K562 (cell line): ENCODE results near the gene OR52M1.

Source experiments
- ADNP ChIP-seq: fragments of 200-800 bp; sonication (Bioruptor generic); IDR thresholded peaks from 2 replicates; pipeline ENCODE4 v1.6.1; 2016; ENCODE audit warnings: missing genetic modification characterization, missing compliant biosample characterization
- EZH2 ChIP-seq: IDR thresholded peaks from 2 replicates; pipeline ENCODE4 v1.6.1; 2012; ENCODE audit warnings: low read depth, mild to moderate bottlenecking, inconsistent platforms, low read length, borderline replicate concordance
- MECOM ChIP-seq: fragments of 250-450 bp; sonication (Bioruptor Pico); IDR thresholded peaks from 2 replicates; pipeline ENCODE4 v1.8.0; 2022; ENCODE audit warnings: inconsistent platforms
- NFE2 ChIP-seq: IDR thresholded peaks from 2 replicates; pipeline ENCODE4 v1.6.1; 2014; ENCODE audit warnings: antibody characterized with exemption, low read depth
- NR2C2 ChIP-seq, 2 experiments: fragments of 200-800 bp in 1 of 2; sonication (Bioruptor generic) in 1 of 2; sonication (generic) in 1 of 2; formaldehyde crosslinking in 1 of 2; IDR thresholded peaks; 2 replicates each; pipeline versions ENCODE4 v1.6.1 to v1.8.0; 2016 to 2022; ENCODE audit warnings: mild to moderate bottlenecking in 1 of 2, missing compliant biosample characterization in 1 of 2, missing genetic modification characterization in 1 of 2, missing genetic modification reagents in 1 of 2
- POLR2AphosphoS5 ChIP-seq: IDR thresholded peaks from 2 replicates; pipeline ENCODE4 v1.6.1; 2011; ENCODE audit warnings: mild to moderate bottlenecking, low read depth, low read length, moderate library complexity; ENCODE audit not compliant: control insufficient read depth, insufficient read depth
- TARDBP ChIP-seq: fragments of 450-650 bp; IDR thresholded peaks from 2 replicates; pipeline ENCODE4 v1.6.1; 2016
- TCFL5 ChIP-seq: fragments of 250-450 bp; sonication (Bioruptor Pico); conservative IDR thresholded peaks from 2 replicates; pipeline ENCODE4 v1.6.1; 2021; ENCODE audit warnings: mild to moderate bottlenecking, moderate library complexity, matching md5 sums
- ZKSCAN8 ChIP-seq: fragments of 200-800 bp; sonication (Bioruptor generic); IDR thresholded peaks from 2 replicates; pipeline ENCODE4 v1.6.1; 2016; ENCODE audit warnings: missing genetic modification characterization, missing compliant biosample characterization
- ZNF75A ChIP-seq: fragments of 450-650 bp; formaldehyde crosslinking; IDR thresholded peaks from 2 replicates; pipeline ENCODE4 v1.4.0; 2020; ENCODE audit warnings: mild to moderate bottlenecking

DNA sequence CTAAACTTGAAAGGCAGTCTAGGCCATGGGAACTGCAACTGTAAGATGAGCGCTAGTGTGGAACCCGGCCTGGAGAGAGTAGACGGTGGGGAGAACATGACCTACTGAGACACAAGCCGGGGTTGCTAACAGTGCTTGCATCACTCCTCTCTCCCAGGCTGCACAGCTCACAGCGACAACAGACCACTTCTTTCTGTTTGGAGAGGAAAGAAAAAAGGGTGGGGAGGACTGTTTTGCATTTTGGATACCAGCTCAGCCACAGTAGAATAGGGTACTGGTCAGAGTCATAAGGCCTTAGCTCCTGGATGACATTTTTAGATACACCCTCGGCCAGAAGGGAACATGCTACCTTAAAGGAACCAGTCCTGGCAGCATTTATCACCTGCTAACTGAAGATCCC is 22.2 kb upstream of the OR52M1 start:
- TF ChIP-seq NFE2, result no peak
- no peak for TF ChIP-seq NR2C2 (CRISPR knock-in tag; IDR thresholded peaks at IDR 0.05)
- TF ChIP-seq NR2C2 (tag; IDR thresholded peaks at IDR 0.05), result no peak
- TF ChIP-seq ZNF75A (CRISPR knock-in tag), result no peak
- TF ChIP-seq ZKSCAN8 (CRISPR knock-in tag), result no peak
- no peak for TF ChIP-seq MECOM (CRISPR knock-in tag)
- no peak for TF ChIP-seq ADNP (tag)
- TF ChIP-seq EZH2, result no peak
- no peak for TF ChIP-seq TARDBP
- no peak for TF ChIP-seq POLR2AphosphoS5
- TF ChIP-seq TCFL5 (CRISPR knock-in tag), result no peak
